Parathyroid adenoma (tissue), 2 donors: ENCODE data around the gene AADACL2.

Source experiments
- H2AFZ ChIP-seq: fragments of 300-600 bp; sonication (generic); one replicate; pipeline ENCODE4 v1.7.0; 2017; ENCODE audit warnings: antibody characterized with exemption, mild to moderate bottlenecking
- H3K27ac ChIP-seq: fragments of 300-600 bp; sonication (generic); one replicate; pipeline ENCODE4 v1.7.0; 2017
- H3K27me3 ChIP-seq: fragments of 300-600 bp; sonication (generic); one replicate; pipeline ENCODE4 v1.7.0; 2017; ENCODE audit warnings: low read length; ENCODE audit not compliant: control insufficient read depth, insufficient read depth
- H3K36me3 ChIP-seq: fragments of 300-600 bp; sonication (generic); one replicate; pipeline ENCODE4 v1.7.0; 2017; ENCODE audit warnings: low read length; ENCODE audit not compliant: control insufficient read depth, insufficient read depth
- H3K4me1 ChIP-seq: fragments of 300-600 bp; sonication (generic); one replicate; pipeline ENCODE4 v1.7.0; 2017; ENCODE audit warnings: control low read depth
- H3K4me2 ChIP-seq: fragments of 300-600 bp; sonication (generic); one replicate; pipeline ENCODE4 v1.7.0; 2017; ENCODE audit warnings: low read length
- H3K4me3 ChIP-seq: fragments of 300-600 bp; sonication (generic); one replicate; pipeline ENCODE4 v1.7.0; 2017; ENCODE audit warnings: low read depth, low read length
- H3K79me2 ChIP-seq: fragments of 300-600 bp; sonication (generic); one replicate; pipeline ENCODE4 v1.7.0; 2017; ENCODE audit warnings: control low read depth
- H3K9ac ChIP-seq: fragments of 300-600 bp; sonication (generic); one replicate; pipeline ENCODE4 v1.7.0; 2017; ENCODE audit warnings: mild to moderate bottlenecking
- H3K9me3 ChIP-seq: fragments of 300-600 bp; sonication (generic); one replicate; pipeline ENCODE4 v1.7.0; 2017; ENCODE audit warnings: low read length; ENCODE audit not compliant: control insufficient read depth
- CTCF ChIP-seq: fragments of 300-600 bp; sonication (generic); IDR thresholded peaks from one replicate; pipeline ENCODE4 v1.7.0; 2017; ENCODE audit warnings: antibody characterized with exemption, mild to moderate bottlenecking
- donor health status: primary hyperparathyroidism.

The AADACL2 gene

GRCh38 chr3:151798466-151798865 is 64.7 kb downstream of the AADACL2 start:
- no peak overlapping the region for H3K27ac ChIP-seq
- TF ChIP-seq CTCF: no peak
- H3K9me3 ChIP-seq: no peaks in the 10 kb centered on the region
- no peaks in the 10 kb centered on the region for H3K36me3 ChIP-seq
- H3K9ac ChIP-seq: no peak overlapping the region
- H3K4me2 ChIP-seq: no peak overlapping the region
- H2AFZ ChIP-seq: no peak overlapping the region
- no peaks in the 10 kb centered on the region for H3K4me1 ChIP-seq
- no peak overlapping the region for H3K4me3 ChIP-seq
- H3K27me3 ChIP-seq: no peaks in the 10 kb centered on the region
- no peaks in the 10 kb centered on the region for H3K79me2 ChIP-seq

GRCh38 chr3:151800431-151800830 is 66.7 kb downstream of the AADACL2 start:
- TF ChIP-seq CTCF: no peak
- H2AFZ ChIP-seq: no peak overlapping the region
- H3K9me3 ChIP-seq: no peaks in the 10 kb centered on the region
- no peaks in the 10 kb centered on the region for H3K36me3 ChIP-seq
- no peaks in the 10 kb centered on the region for H3K27me3 ChIP-seq
- no peaks in the 10 kb centered on the region for H3K79me2 ChIP-seq
- no peak overlapping the region for H3K9ac ChIP-seq
- no peak overlapping the region for H3K27ac ChIP-seq
- H3K4me3 ChIP-seq: no peak overlapping the region
- H3K4me2 ChIP-seq: no peak overlapping the region
- H3K4me1 ChIP-seq: no peaks in the 10 kb centered on the region

- Histone ChIP-seq H3K27me3 (no peaks in the 10 kb centered on the region), H2AFZ (no peak overlapping the region), H3K9me3 (no peaks in the 10 kb centered on the region), H3K36me3 (no peaks in the 10 kb centered on the region), H3K79me2 (no peaks in the 10 kb centered on the region), H3K4me3 (no peak overlapping the region), H3K27ac (no peak overlapping the region), H3K9ac (no peak overlapping the region), H3K4me1 (no peaks in the 10 kb centered on the region), H3K4me2 (no peak overlapping the region)
- TF ChIP-seq CTCF: no peak
These were observed 70.5 kb downstream of the AADACL2 start for GRCh38 chr3:151804267-151804666.

- no peak overlapping the region for H3K27ac ChIP-seq
- H3K79me2 ChIP-seq: no peaks in the 10 kb centered on the region
- H3K9me3 ChIP-seq: no peaks in the 10 kb centered on the region
- H3K4me3 ChIP-seq: no peak overlapping the region
- no peaks in the 10 kb centered on the region for H3K36me3 ChIP-seq
- H2AFZ ChIP-seq: no peak overlapping the region
- H3K4me2 ChIP-seq: no peak overlapping the region
- H3K4me1 ChIP-seq: no peaks in the 10 kb centered on the region
- no peaks in the 10 kb centered on the region for H3K27me3 ChIP-seq
- no peak overlapping the region for H3K9ac ChIP-seq
- TF ChIP-seq CTCF: no peak
These were observed 73.1 kb downstream of the AADACL2 start for GRCh38 chr3:151806838-151807237.
